Neural cell (in vitro differentiated cells): ENCODE measurements around the gene TGM5.

Experiments
- CTCF ChIP-seq: fragments of 450-650 bp; IDR thresholded peaks from 2 replicates; pipeline ENCODE4 v1.5.1; 2014; ENCODE audit warnings: antibody characterized with exemption, mild to moderate bottlenecking, moderate library complexity; ENCODE audit not compliant: poor library complexity, severe bottlenecking
- EP300 ChIP-seq: fragments of 450-650 bp; conservative IDR thresholded peaks from 2 replicates; pipeline ENCODE4 v1.6.1; 2014; ENCODE audit warnings: antibody characterized with exemption, mild to moderate bottlenecking, moderate library complexity; ENCODE audit not compliant: poor library complexity, severe bottlenecking
- EZH2 ChIP-seq: fragments of 200-600, 300-800 bp; shearing (Covaris generic), sonication (generic); IDR thresholded peaks from 2 replicates; pipeline ENCODE4 v1.6.1; 2014; ENCODE audit warnings: antibody characterized with exemption, low read length, borderline replicate concordance, mild to moderate bottlenecking; ENCODE audit not compliant: insufficient read depth, poor library complexity, severe bottlenecking
- POLR2AphosphoS5 ChIP-seq: IDR thresholded peaks from 2 replicates; pipeline ENCODE4 v1.6.1; 2012
- RAD21 ChIP-seq: fragments of 450-650 bp; conservative IDR thresholded peaks from 2 replicates; pipeline ENCODE4 v1.6.1; 2014; ENCODE audit warnings: antibody characterized with exemption, mild to moderate bottlenecking, moderate library complexity
- SMC3 ChIP-seq: fragments of 450-650 bp; conservative IDR thresholded peaks from 2 replicates; pipeline ENCODE4 v1.6.1; 2014; ENCODE audit warnings: antibody characterized with exemption, mild to moderate bottlenecking, moderate library complexity; ENCODE audit not compliant: poor library complexity
- TAF1 ChIP-seq: IDR thresholded peaks from 2 replicates; pipeline ENCODE4 v1.6.1; 2012; ENCODE audit warnings: low read depth

DNA sequence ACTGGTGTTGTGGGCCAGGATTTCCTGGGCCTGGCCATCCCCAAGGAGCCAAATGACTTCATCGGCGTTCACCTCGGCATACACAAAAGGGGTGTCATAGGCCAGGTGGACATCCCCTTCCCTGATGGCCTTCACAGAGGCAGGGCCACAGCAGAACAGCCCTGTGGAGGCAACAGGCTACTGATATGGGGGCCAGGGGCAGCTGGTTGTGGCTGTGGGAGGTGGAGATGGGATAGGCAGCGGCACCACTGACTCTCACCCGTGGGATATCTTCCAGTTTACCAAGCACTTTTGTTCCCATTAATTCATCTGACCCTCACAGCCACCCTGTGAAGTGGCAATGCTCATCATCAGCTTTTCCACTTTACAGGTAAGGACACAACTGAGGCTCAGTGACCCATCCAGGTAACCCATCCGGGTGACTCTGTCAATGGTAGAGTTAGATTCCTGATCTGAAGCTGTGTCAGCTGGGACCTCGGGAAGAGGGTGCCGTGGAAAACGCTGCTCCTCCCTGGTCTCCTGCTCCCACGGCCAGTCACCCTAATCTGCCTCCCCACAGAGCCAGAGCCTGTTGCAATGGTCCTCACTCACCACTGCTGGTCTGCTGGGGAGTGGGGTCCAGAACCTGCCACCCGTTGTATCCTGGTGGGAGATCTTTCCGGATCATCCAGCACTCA, 15.3 kb upstream of the TGM5 start:
- TF ChIP-seq EZH2 = no peak
- TF ChIP-seq POLR2AphosphoS5 = no peak
- TF ChIP-seq CTCF = no peak
- TF ChIP-seq SMC3 = no peak
- no peak for TF ChIP-seq RAD21
- no peak for TF ChIP-seq EP300
- TF ChIP-seq TAF1 = no peak
